Esophagus muscularis mucosa (tissue), 3 donors: Measurements from ENCODE around the gene GSG1L.

Experiments used
- POLR2A ChIP-seq: fragments of 450-650 bp; IDR thresholded peaks from one replicate; pipeline ENCODE4 v1.6.1; 2017; ENCODE audit warnings: antibody characterized with exemption, moderate library complexity, mild to moderate bottlenecking, low read depth
- TF ChIP-seq, protein P1 (sequence below), 3 experiments: fragments of 200-600 bp in 2 of 3; fragments of 450-650 bp in 1 of 3; sonication (generic) in 2 of 3; IDR thresholded peaks; one replicate each; pipeline ENCODE4 v1.5.1; 2017 to 2019; ENCODE audit warnings: antibody characterized with exemption in 3 of 3, mild to moderate bottlenecking in 2 of 3, moderate library complexity in 1 of 3

DNA sequence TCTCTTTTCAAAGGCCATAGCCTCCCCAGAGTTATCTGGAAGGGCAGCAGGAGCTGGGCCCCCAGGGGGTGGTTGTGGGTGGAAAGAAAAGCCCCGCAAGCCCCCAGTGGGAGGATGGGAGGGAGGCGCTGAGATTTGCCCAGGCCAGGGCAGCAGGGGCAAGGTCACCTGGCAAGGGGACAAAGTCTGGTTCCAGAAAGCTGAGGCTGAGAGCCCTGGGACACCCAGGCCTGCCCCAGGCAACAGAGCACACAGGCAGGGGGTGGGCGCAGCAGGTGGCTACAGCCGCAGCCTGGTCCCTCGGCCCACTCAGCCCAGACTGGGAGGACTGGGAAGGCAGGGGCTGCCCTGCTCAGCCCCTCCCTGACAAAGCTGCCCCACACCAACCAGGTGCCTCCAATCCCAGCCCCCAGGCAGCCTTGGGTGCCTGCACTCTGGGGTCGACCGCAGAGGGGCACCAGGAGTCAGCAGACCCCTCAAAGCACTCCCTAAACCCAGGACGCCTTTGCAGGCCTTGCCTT is 23.7 kb upstream of the GSG1L start:
- TF ChIP-seq, protein P1, sequence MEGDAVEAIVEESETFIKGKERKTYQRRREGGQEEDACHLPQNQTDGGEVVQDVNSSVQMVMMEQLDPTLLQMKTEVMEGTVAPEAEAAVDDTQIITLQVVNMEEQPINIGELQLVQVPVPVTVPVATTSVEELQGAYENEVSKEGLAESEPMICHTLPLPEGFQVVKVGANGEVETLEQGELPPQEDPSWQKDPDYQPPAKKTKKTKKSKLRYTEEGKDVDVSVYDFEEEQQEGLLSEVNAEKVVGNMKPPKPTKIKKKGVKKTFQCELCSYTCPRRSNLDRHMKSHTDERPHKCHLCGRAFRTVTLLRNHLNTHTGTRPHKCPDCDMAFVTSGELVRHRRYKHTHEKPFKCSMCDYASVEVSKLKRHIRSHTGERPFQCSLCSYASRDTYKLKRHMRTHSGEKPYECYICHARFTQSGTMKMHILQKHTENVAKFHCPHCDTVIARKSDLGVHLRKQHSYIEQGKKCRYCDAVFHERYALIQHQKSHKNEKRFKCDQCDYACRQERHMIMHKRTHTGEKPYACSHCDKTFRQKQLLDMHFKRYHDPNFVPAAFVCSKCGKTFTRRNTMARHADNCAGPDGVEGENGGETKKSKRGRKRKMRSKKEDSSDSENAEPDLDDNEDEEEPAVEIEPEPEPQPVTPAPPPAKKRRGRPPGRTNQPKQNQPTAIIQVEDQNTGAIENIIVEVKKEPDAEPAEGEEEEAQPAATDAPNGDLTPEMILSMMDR (IDR thresholded peaks at IDR 0.05): no peak
- TF ChIP-seq POLR2A: no peak
